HepG2 (cell line): ENCODE data around the gene JDP2. TPM values are rescaled to one million over a fixed set of nuclear protein-coding genes. Genes with fewer than 3 reads are reported as not detected.

Source experiments
- MAFK ChIP-seq, 2 experiments: IDR thresholded peaks in 1 of 2; conservative IDR thresholded peaks in 1 of 2; 2 replicates each; pipeline ENCODE4 v1.6.1; 2011; ENCODE audit warnings: improper control_type of control experiment in 2 of 2, low read length in 2 of 2
- MEIS2 ChIP-seq: sonication (generic); formaldehyde crosslinking; IDR thresholded peaks from 2 replicates; pipeline ENCODE4 v1.9.0; 2021; ENCODE audit warnings: mild to moderate bottlenecking, missing genetic modification reagents
- PCBP2 ChIP-seq: fragments of 200-400 bp; formaldehyde crosslinking; optimal IDR thresholded peaks from 2 replicates; pipeline ENCODE3; 2018; ENCODE audit warnings: low read length, low read depth; ENCODE audit not compliant: poor library complexity, severe bottlenecking
- SALL2 ChIP-seq: sonication (generic); formaldehyde crosslinking; IDR thresholded peaks from 2 replicates; pipeline ENCODE4 v1.8.1; 2023; ENCODE audit warnings: mild to moderate bottlenecking, missing genetic modification reagents, inconsistent platforms
- SMAD9 ChIP-seq: sonication (generic); formaldehyde crosslinking; IDR thresholded peaks from 2 replicates; pipeline ENCODE4 v1.5.1; 2020; ENCODE audit warnings: mild to moderate bottlenecking, missing genetic modification reagents
- SNAPC4 ChIP-seq: sonication (generic); formaldehyde crosslinking; IDR thresholded peaks from 2 replicates; pipeline ENCODE4 v1.4.0; 2020; ENCODE audit warnings: mild to moderate bottlenecking, missing genetic modification reagents
- TFAP4 ChIP-seq: sonication (generic); IDR thresholded peaks from 2 replicates; pipeline ENCODE4 v1.6.1; 2016; ENCODE audit warnings: low read depth, borderline replicate concordance
- ZBED4 ChIP-seq: sonication (generic); formaldehyde crosslinking; IDR thresholded peaks from 2 replicates; pipeline ENCODE4 v1.4.0; 2020; ENCODE audit warnings: missing genetic modification reagents, borderline replicate concordance
- ZBTB3 ChIP-seq: sonication (generic); formaldehyde crosslinking; IDR thresholded peaks from 2 replicates; pipeline ENCODE4 v1.4.0; 2020; ENCODE audit warnings: low read depth, mild to moderate bottlenecking, moderate library complexity, missing genetic modification reagents, borderline replicate concordance
- ZMYM4 ChIP-seq: sonication (generic); formaldehyde crosslinking; IDR thresholded peaks from 2 replicates; pipeline ENCODE4 v1.8.1; 2023; ENCODE audit warnings: mild to moderate bottlenecking, missing genetic modification reagents
- ZNF3 ChIP-seq: IDR thresholded peaks from 2 replicates; pipeline ENCODE4 v1.7.0; 2017; ENCODE audit warnings: inconsistent platforms
- ZNF576 ChIP-seq: sonication (generic); formaldehyde crosslinking; IDR thresholded peaks from 2 replicates; pipeline ENCODE4 v1.4.0; 2020; ENCODE audit warnings: mild to moderate bottlenecking, missing genetic modification reagents
- ZNF616 ChIP-seq: sonication (generic); formaldehyde crosslinking; IDR thresholded peaks from 2 replicates; pipeline ENCODE4 v1.5.0; 2020; ENCODE audit warnings: low read depth, mild to moderate bottlenecking, missing genetic modification reagents
- ZNF713 ChIP-seq: sonication (generic); formaldehyde crosslinking; IDR thresholded peaks from 2 replicates; pipeline ENCODE4 v1.4.0; 2020; ENCODE audit warnings: mild to moderate bottlenecking, missing genetic modification reagents
- ZNF780A ChIP-seq: sonication (generic); formaldehyde crosslinking; IDR thresholded peaks from 2 replicates; pipeline ENCODE4 v1.8.0; 2022; ENCODE audit warnings: mild to moderate bottlenecking, missing genetic modification reagents, moderate library complexity
- ZNF800 ChIP-seq: sonication (generic); formaldehyde crosslinking; IDR thresholded peaks from 2 replicates; pipeline ENCODE4 v1.4.0; 2020; ENCODE audit warnings: missing genetic modification reagents
- polyA plus RNA-seq, 8 experiments: library from polyadenylated mRNA; depleted of rRNA in 3 of 8; stranded (reverse) in 7 of 8; unstranded in 1 of 8; fragments of >200 nt; fragmentation: Illumina TruSeq in 4 of 8; extraction: Trizol in 4 of 8; gene quantifications; 2 replicates each; pipeline versions ENCODE4 v1.2.1 to v1.2.3, GENCODE V29; 2011 to 2016; ENCODE audit warnings: low read depth in 4 of 8, missing spikeins in 1 of 8, mixed read lengths in 1 of 8; ENCODE audit not compliant: insufficient read depth in 1 of 8
- total RNA-seq, 5 experiments: library from RNA; depleted of rRNA; stranded (reverse); fragments of >200 nt; fragmentation: Illumina TruSeq; extraction: Trizol; gene quantifications; 2 replicates each; pipeline ENCODE4 v1.2.3, GENCODE V29; 2016; ENCODE audit warnings: low read depth in 1 of 5

JDP2 gene
- total and polyA plus RNA-seq, 2 of the 13 experiments (the other 11 are each of a cell fraction or from before 2014, with no cell fraction given), result 8.0 to 8.9 TPM

- no peak for TF ChIP-seq ZBED4 (CRISPR knock-in tag)
- TF ChIP-seq SMAD9 (CRISPR knock-in tag), result no peak
- TF ChIP-seq MAFK (conservative IDR thresholded peaks at IDR 0.05 in 1 of 2, IDR thresholded peaks at IDR 0.05 in 1 of 2; ENCODE audit: low read length in 2 of 2), result no peak
- TF ChIP-seq SALL2, result no peak
- no peak for TF ChIP-seq ZNF713 (CRISPR knock-in tag)
- TF ChIP-seq ZNF800 (CRISPR knock-in tag), result 0 out of 2 replicates have a peak, but pooled peaks have one; percentile 40
- no peak for TF ChIP-seq PCBP2
- no peak for TF ChIP-seq ZNF576 (CRISPR knock-in tag)
- TF ChIP-seq ZMYM4 (CRISPR knock-in tag), result peak; percentile 54; the same call in 1 of the 2 replicates
- TF ChIP-seq ZNF616, result no peak
- no peak for TF ChIP-seq ZBTB3 (CRISPR knock-in tag)
- no peak for TF ChIP-seq ZNF780A (CRISPR knock-in tag)
- no peak for TF ChIP-seq TFAP4
- TF ChIP-seq ZNF3 (CRISPR knock-in tag), result no peak
- TF ChIP-seq MEIS2, result no peak; the same call in 1 of the 2 replicates
- TF ChIP-seq SNAPC4, result no peak
Measured at GRCh38 chr14:75452900-75453816, 25.3 kb downstream of the JDP2 start (continued).
